ENCODE measurements around the gene CNTNAP2.

The CNTNAP2 gene

GRCh38 chr7:146773506-146773905 is 656.9 kb downstream of the CNTNAP2 start:
- no peak for DNase-seq (ENCODE audit: low spot score)

GRCh38 chr7:146781352-146782116 is 664.9 kb downstream of the CNTNAP2 start:
- no peak for DNase-seq (ENCODE audit: low spot score)

GRCh38 chr7:146787266-146787665 is 670.7 kb downstream of the CNTNAP2 start:
- no peak for DNase-seq (ENCODE audit: low spot score)

GRCh38 chr7:146788008-146788407 is 671.4 kb downstream of the CNTNAP2 start:
- DNase-seq (ENCODE audit: low spot score) = no peak

- no peak for DNase-seq (ENCODE audit: low spot score)
Observed at GRCh38 chr7:146791344-146792285, 675.0 kb downstream of the CNTNAP2 start.

GRCh38 chr7:146804620-146805019 is 688.0 kb downstream of the CNTNAP2 start:
- DNase-seq (ENCODE audit: low spot score) = no peak

- no peak for DNase-seq (ENCODE audit: low spot score)
Observed at GRCh38 chr7:146805082-146805481, 688.5 kb downstream of the CNTNAP2 start.

- DNase-seq (ENCODE audit: low spot score) = no peak
Observed at GRCh38 chr7:146826329-146826728, 709.7 kb downstream of the CNTNAP2 start.

GRCh38 chr7:146830686-146831085 is 714.1 kb downstream of the CNTNAP2 start:
- DNase-seq (ENCODE audit: low spot score) = no peak

- DNase-seq (ENCODE audit: low spot score) = no peak
Observed at GRCh38 chr7:146831875-146832274, 715.3 kb downstream of the CNTNAP2 start.

GRCh38 chr7:146844405-146844804 is 727.8 kb downstream of the CNTNAP2 start:
- no peak for DNase-seq (ENCODE audit: low spot score)

GRCh38 chr7:146858690-146859089 is 742.1 kb downstream of the CNTNAP2 start:
- no peak for DNase-seq (ENCODE audit: low spot score)

- no peak for DNase-seq (ENCODE audit: low spot score)
Observed at GRCh38 chr7:146861701-146862100, 745.1 kb downstream of the CNTNAP2 start.

GRCh38 chr7:146862415-146862814 is 745.8 kb downstream of the CNTNAP2 start:
- no peak for DNase-seq (ENCODE audit: low spot score)

- no peak for DNase-seq (ENCODE audit: low spot score)
Observed at GRCh38 chr7:146864644-146865043, 748.0 kb downstream of the CNTNAP2 start.

- no peak for DNase-seq (ENCODE audit: low spot score)
Observed at GRCh38 chr7:146865696-146866095, 749.1 kb downstream of the CNTNAP2 start.

GRCh38 chr7:146874722-146875121 is 758.1 kb downstream of the CNTNAP2 start:
- DNase-seq (ENCODE audit: low spot score) = no peak

GRCh38 chr7:146875237-146875785 is 758.7 kb downstream of the CNTNAP2 start:
- no peak for DNase-seq (ENCODE audit: low spot score)

- no peak for DNase-seq (ENCODE audit: low spot score)
Observed at GRCh38 chr7:146875981-146876380, 759.4 kb downstream of the CNTNAP2 start.

- DNase-seq (ENCODE audit: low spot score) = no peak
Observed at GRCh38 chr7:146876411-146876810, 759.8 kb downstream of the CNTNAP2 start.

- DNase-seq (ENCODE audit: low spot score) = no peak
Observed at GRCh38 chr7:146878901-146879300, 762.3 kb downstream of the CNTNAP2 start.

- no peak for DNase-seq (ENCODE audit: low spot score)
Observed at GRCh38 chr7:146885231-146885630, 768.6 kb downstream of the CNTNAP2 start.

Data from AG20443 (cell line).